Mucosa of stomach (tissue), 1 donor: Measurements from ENCODE around the gene PRR30.

Source experiments
- H3K27me3 ChIP-seq: one replicate; pipeline ENCODE4 v1.7.0; 2013; ENCODE audit warnings: mild to moderate bottlenecking, low read length; ENCODE audit not compliant: control insufficient read depth, insufficient read depth
- H3K36me3 ChIP-seq: one replicate; pipeline ENCODE4 v1.7.0; 2013; ENCODE audit warnings: low read length; ENCODE audit not compliant: control insufficient read depth, insufficient read depth
- H3K4me1 ChIP-seq: one replicate; pipeline ENCODE4 v1.7.0; 2013; ENCODE audit warnings: mild to moderate bottlenecking, low read length; ENCODE audit not compliant: control insufficient read depth, insufficient read depth
- H3K4me3 ChIP-seq: one replicate; pipeline ENCODE4 v1.7.0; 2013; ENCODE audit warnings: low read length
- H3K9ac ChIP-seq: one replicate; pipeline ENCODE4 v1.7.0; 2013; ENCODE audit warnings: mild to moderate bottlenecking, low read length, moderate library complexity
- H3K9me3 ChIP-seq: one replicate; pipeline ENCODE4 v1.7.0; 2013; ENCODE audit warnings: mild to moderate bottlenecking, low read length, moderate library complexity; ENCODE audit not compliant: control insufficient read depth
- donor health status: Pancreatic carcinoma.

Gene PRR30

DNA sequence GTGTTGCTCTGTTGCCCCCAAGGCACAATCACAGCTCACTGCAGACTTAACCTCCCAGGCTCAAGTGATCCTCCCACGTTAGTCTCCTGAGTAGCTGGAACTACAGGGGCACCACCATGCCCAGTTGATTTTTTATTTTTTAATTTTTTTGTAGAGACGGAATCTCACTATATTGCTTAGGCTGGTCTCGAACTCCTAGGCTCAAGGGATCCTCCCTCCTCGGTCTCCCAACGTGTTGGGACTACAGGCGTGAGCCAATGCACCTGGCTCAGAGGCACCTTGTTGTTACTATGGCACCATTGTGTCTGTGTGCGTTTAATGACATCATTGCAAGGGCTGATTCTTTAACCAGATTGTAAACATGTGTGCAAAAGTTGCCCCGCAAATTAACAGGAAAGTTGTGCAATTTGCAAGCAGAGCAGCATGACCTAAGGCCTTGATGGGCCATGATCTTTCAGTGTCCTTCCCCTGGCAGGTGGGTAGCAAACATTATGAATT lies 32.2 kb upstream of the PRR30 start:
- Histone ChIP-seq H3K36me3 (no peaks in the 10 kb centered on the region), H3K9ac (no peak overlapping the region), H3K27me3 (no peaks in the 10 kb centered on the region), H3K4me1 (peaks cover 7% of the 10 kb centered on the region), H3K9me3 (no peaks in the 10 kb centered on the region), H3K4me3 (no peak overlapping the region)

DNA sequence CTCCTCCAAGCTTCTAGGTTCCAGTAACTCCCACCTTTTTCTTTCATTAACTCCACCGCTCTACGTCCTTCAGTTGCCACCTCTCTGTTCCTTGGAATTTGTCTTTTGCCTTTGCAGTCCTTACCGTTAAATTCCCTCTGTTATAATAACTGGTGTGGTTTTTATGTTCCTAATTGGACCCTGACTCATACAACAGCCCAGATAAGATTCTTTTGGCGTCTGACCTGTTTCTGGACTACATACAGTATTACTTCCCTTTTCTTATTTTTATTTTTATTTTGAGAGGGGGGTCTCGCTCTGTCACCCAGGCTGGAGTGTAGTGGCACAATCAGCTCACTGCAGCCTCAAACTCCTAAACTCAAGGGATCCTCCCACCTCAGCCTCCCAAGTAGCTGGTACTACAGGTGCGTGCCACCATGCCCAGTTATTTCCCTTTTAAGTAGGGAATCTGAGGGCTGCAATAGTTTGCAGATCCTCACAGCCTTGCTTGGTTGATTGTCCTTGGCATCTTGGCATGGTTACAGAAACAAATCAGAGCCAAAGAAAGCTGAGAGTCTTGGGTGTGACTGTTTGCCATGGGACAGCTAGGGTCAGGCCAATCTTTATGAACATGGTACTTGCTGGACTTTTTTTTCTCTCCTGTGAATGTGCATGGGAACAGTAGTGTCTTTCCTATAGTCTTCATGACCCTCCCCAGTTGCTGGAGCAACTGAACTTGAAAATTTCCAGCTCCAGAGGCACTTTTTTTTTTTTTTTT lies 31.5 kb upstream of the PRR30 start:
- Histone ChIP-seq H3K9ac (no peak overlapping the region), H3K4me1 (peaks cover 7% of the 10 kb centered on the region), H3K4me3 (no peak overlapping the region), H3K27me3 (no peaks in the 10 kb centered on the region), H3K9me3 (no peaks in the 10 kb centered on the region), H3K36me3 (no peaks in the 10 kb centered on the region)

DNA sequence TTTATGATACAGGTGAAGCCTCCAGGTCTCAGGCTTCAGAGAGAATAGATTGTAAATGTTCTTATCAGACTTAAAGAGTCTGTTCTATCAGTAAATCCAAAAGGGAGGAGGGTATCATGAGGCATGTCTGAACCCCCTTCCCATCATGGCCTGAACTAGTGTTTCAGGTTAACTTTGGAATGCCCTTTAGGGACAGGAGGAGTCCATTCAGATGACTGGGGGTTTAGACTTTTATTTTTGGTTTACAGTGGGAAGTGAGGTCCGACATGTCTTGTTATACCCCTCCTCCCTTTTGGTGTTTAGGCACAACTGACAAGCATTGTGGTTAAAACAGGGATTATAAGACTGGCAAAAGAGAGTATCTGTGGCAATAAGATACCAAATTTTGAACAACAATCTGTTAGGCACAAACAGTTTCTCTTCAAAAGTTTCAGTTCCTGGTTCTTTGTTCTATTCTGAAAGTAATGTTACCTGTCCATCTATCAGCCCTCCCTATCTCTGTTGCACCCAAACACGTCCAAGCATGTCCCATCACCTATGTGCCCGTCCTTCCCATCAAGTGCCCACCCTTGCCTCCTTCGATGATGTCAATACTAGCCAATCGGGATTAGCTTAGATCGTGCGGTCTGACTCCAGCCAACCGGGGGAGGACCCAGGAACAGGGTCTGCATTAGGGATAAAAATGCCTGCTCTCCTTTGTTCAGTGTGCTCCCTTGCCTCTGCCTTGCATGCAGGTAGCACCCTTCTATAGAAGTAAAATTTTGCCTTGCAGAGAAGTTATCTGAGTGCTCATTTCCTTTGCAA lies 26.0 kb upstream of the PRR30 start:
- Histone ChIP-seq H3K4me1 (no peaks in the 10 kb centered on the region), H3K9ac (no peak overlapping the region), H3K27me3 (no peaks in the 10 kb centered on the region), H3K36me3 (no peaks in the 10 kb centered on the region), H3K4me3 (no peak overlapping the region), H3K9me3 (no peaks in the 10 kb centered on the region)

DNA sequence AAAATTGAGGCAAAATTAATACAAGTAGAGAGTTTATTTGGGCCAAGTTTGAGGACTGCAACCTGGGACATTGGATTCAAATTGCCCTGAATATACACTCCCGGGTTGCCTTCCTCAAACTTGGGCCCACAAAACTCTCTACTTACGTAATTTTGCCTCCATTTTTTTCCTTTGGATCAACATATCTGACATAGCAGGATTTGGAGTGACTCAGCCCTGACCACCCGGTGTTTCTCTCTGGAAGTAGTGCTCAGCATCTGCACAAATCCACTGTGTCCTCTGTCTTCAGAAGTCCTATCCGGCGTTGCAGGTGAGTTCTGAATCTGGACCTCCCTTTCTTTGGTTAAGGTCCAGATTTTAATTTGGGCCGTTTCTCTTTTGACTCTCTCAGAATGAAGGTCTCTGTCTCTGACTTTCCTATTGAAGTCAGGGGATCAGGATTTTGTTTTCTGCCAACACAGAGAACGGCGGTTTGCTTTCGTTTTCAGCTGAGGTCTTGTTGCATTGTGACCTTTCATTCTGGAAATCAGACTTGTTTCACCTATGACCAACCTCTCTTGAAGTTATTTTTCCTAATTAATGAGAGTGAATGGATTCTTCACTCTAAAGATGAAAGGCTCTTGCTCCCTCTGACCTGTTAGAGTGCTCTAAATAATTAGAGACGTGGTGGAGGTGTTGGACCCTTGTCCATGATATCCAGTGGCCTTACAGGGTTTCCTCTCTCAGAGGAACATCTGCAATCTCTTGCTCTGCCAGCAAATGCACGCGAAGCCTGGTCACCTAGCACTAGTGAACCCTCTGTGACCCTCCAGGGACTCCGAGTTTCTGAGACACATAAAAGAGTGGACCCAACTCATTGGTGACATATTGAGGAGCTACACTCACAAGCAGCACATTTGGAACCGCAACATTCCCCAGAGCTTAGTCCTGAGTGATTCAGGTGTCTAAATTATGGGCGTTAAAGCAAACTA lies 23.2 kb upstream of the PRR30 start:
- Histone ChIP-seq H3K36me3 (no peaks in the 10 kb centered on the region), H3K27me3 (no peaks in the 10 kb centered on the region), H3K4me1 (no peaks in the 10 kb centered on the region), H3K4me3 (no peak overlapping the region), H3K9me3 (no peaks in the 10 kb centered on the region), H3K9ac (peak overlapping the region; percentile 13)

DNA sequence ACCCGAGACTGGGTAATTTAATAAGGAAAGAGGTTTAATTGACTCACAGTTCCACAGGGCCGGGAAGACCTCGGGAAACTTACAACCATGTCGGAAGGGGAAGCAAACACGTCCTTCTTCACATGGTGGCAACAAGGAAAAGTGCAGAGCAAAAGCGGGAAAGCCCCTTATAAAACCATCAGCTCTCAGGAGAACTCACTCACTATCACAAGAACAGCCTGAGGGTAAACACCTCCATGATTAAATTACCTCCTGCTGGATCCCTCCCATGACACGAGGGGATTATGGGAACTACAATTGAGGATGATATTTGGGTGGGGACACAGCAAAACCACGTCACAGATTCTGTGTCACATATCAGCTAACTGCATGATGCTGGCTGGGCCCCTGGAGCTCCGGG lies 21.0 kb upstream of the PRR30 start:
- no peak overlapping the region for H3K9ac ChIP-seq
- no peaks in the 10 kb centered on the region for H3K4me1 ChIP-seq
- H3K27me3 ChIP-seq, result no peaks in the 10 kb centered on the region
- no peak overlapping the region for H3K4me3 ChIP-seq
- H3K36me3 ChIP-seq, result no peaks in the 10 kb centered on the region
- no peaks in the 10 kb centered on the region for H3K9me3 ChIP-seq

DNA sequence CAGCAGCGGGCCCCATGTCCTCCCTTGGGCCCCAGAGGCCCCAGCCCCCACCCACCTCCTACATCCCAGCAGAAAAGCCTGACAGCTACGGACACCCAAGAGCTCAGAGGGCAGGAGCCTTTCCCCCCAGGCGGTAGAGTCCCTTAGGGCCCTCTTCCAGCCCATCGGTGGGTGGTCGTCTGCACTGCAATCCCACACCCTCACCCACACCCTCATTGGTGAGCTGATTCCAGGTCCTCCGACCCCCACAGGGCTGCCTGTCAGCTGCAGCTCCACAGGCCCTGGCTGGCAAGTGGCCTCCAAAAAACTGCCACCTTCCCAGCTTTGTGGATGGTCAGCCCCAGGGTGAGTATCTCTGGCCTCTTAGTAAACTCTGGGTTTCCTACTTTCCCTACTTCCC lies 20.1 kb upstream of the PRR30 start:
- H3K27me3 ChIP-seq, result no peaks in the 10 kb centered on the region
- H3K9me3 ChIP-seq, result no peaks in the 10 kb centered on the region
- no peak overlapping the region for H3K4me3 ChIP-seq
- no peaks in the 10 kb centered on the region for H3K4me1 ChIP-seq
- H3K9ac ChIP-seq, result no peak overlapping the region
- H3K36me3 ChIP-seq, result no peaks in the 10 kb centered on the region

DNA sequence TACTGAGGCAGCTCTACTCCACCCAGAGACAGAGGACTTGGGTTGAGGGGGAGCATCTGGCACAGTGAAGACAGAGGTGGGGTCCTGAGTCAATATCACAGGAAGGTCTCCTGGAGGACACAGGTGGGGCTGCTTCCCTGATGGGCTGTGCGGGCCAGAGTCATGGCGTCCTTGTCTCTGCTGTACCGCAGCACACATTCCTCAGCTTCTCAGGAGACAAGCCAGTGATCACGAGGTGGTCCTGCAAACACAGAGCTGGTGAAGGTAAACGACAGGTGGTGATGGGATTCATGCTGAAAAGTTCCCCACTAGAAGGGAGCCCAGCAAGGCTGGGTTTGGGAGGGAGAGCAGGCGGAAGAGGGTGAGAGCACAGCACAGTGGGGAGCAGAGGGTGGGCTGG lies 19.3 kb upstream of the PRR30 start:
- Histone ChIP-seq H3K9me3 (no peaks in the 10 kb centered on the region), H3K27me3 (no peaks in the 10 kb centered on the region)

DNA sequence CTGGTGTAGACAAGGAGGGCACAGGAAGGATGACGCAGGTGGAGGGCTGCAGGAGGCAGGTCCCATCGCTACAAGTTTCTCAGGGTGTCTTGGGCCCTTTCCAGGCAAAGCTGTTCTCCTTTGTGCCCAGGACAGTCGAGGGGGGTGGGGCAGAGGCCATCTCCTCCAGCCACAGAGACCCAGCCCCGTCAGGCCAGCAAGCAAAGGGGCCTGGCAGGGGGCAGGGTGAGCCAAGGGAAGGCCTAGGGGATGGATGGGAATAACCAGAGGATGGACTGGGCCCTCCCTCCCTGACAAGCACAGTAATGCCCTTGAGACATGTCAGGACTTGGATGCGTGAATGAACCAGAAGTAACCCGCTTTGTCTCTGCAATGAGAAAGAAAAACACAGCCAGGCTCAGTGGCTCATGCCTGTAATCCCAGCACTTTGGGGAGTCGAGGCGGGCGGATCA lies 15.9 kb upstream of the PRR30 start:
- Histone ChIP-seq H3K9ac (no peak overlapping the region), H3K4me3 (no peak overlapping the region), H3K9me3 (no peaks in the 10 kb centered on the region), H3K4me1 (peaks cover 5% of the 10 kb centered on the region), H3K36me3 (no peaks in the 10 kb centered on the region), H3K27me3 (no peaks in the 10 kb centered on the region)

More for the DNA sequence above, 19.3 kb upstream of the PRR30 start:
- Histone ChIP-seq H3K36me3 (no peaks in the 10 kb centered on the region), H3K4me1 (no peaks in the 10 kb centered on the region), H3K4me3 (no peak overlapping the region), H3K9ac (no peak overlapping the region)

DNA sequence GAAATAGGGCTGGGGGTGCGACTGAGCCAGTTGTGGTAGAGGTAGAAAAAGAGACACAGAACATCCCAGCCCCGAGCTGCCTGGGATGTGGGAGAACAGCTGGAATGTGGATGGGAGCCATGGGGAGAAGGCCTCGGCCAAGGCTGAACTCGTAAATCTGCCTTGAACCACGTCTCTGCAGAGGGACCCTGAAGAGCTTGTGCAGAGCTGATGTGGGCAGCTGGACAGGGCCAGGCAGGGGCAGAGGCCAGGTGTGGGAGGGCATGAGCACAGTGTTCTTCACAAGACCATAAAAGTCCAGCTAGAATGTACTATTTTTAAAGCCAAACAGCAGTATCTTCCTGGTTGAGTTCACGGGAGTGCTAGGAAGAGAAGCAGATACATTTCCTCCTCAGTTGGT lies 15.3 kb upstream of the PRR30 start:
- Histone ChIP-seq H3K36me3 (no peaks in the 10 kb centered on the region), H3K9ac (no peak overlapping the region), H3K4me1 (peaks cover 11% of the 10 kb centered on the region), H3K9me3 (no peaks in the 10 kb centered on the region), H3K4me3 (no peak overlapping the region), H3K27me3 (no peaks in the 10 kb centered on the region)

DNA sequence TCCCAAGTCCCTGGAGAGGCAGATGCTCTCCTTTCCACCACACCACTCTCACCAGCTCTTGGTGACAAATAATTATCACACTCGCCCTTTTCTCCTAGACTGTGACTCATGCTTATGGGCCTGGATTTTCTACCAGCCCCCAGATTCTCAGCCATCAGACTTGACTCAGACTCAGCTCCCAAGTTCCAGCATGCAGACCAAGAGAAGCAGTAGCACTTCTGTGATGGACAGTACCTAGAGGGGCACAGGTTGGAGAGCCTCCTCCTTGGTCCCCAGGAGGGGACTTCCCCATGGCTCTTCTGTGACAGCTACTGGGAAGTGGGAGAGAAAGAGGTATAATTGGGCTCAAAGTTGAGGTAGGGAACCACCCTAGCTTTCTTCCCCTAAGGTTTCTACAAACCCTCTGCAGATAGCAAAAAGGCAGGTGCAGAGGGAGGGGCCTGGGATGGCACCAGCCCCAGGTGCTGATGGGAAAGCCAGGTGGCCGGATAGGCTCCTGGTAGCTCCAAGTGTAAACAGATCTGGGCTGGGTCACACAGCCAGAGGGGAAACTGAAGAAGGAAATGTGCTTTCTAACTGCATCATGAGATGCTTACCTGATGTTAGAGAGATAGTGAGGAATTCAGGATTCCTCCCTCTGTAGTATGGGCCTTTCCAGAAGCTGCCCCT lies 13.7 kb upstream of the PRR30 start:
- no peaks in the 10 kb centered on the region for H3K27me3 ChIP-seq
- H3K9ac ChIP-seq, result no peak overlapping the region
- H3K4me1 ChIP-seq, result peaks cover 21% of the 10 kb centered on the region
- no peaks in the 10 kb centered on the region for H3K9me3 ChIP-seq
- H3K4me3 ChIP-seq, result no peak overlapping the region
- no peaks in the 10 kb centered on the region for H3K36me3 ChIP-seq

DNA sequence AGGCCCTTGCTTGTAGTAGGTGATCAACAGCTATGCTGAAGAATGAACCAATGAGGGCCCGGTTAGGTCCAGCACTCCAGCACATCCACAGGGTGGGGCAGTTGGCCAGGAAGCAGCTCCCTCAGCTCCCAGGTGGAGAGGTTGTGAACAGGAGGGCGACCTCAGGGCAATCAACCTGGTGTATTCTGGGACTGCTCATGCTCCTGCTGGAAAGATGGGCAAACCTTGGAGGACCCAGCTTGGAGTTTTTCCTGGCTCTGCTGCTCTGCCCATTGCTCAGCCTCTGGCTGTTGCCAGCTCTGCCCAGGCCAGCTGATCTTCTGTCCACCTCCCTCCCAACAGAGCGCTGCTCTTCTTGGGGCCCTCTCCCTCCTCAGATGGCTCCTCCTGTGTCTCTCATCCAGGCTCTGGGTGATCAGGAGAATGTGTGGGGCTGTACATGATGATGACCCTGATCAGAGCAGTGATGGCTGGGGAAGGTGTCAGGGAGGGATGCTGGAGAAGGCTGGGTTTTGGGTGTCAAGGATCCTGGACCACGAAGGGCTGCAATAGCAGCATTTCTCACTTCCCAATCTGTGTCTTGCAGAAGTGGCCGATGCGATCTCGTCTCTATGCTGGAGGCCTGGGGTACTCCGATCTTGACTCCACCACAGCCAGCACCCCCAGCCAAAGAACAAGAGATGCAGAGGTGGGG lies 13.0 kb upstream of the PRR30 start:
- Histone ChIP-seq H3K9ac (no peak overlapping the region), H3K27me3 (no peaks in the 10 kb centered on the region), H3K4me3 (no peak overlapping the region), H3K36me3 (no peaks in the 10 kb centered on the region), H3K4me1 (peaks cover 21% of the 10 kb centered on the region), H3K9me3 (no peaks in the 10 kb centered on the region)
